Smooth muscle cell (in vitro differentiated cells): Measurements from ENCODE around the gene AHRR. TPM values are rescaled to one million over a fixed set of nuclear protein-coding genes. Genes with fewer than 3 reads are reported as not detected.
A peak's percentile ranks its signal among the peaks of the same experiment; 100 is the strongest.
"Not testable (repeated sequence)": the region's sequence is repeated elsewhere in the genome, so short reads cannot be mapped to it uniquely, and the experiment has no call there.

Experiments used
- DNase-seq: peaks from one replicate; lab custom pipeline; 2025; ENCODE audit not compliant: unreplicated experiment; lab: John Stamatoyannopoulos, UW
- H2AFZ ChIP-seq: fragments of 200-600 bp; sonication (generic); 2 replicates; pipeline ENCODE4 v1.6.0; 2016; ENCODE audit warnings: antibody characterized with exemption, low read depth, mild to moderate bottlenecking
- H3F3A ChIP-seq: fragments of 200-600 bp; sonication (generic); 2 replicates; pipeline ENCODE4 v1.6.0; 2017; ENCODE audit warnings: antibody characterized with exemption, low read depth
- H3K27ac ChIP-seq: fragments of 200-600 bp; sonication (generic); 2 replicates; pipeline ENCODE4 v1.5.1; 2016; ENCODE audit warnings: low read depth, mild to moderate bottlenecking
- H3K27me3 ChIP-seq: fragments of 200-600 bp; sonication (generic); 2 replicates; pipeline ENCODE4 v1.6.1; 2016; ENCODE audit warnings: low read depth, mild to moderate bottlenecking
- H3K36me3 ChIP-seq: fragments of 200-600 bp; sonication (generic); 2 replicates; pipeline ENCODE4 v1.5.1; 2016; ENCODE audit warnings: low read depth
- H3K4me1 ChIP-seq: fragments of 200-600 bp; sonication (generic); 2 replicates; pipeline ENCODE4 v1.5.1; 2016; ENCODE audit warnings: low read depth
- H3K4me2 ChIP-seq: fragments of 200-600 bp; sonication (generic); 2 replicates; pipeline ENCODE4 v1.6.0; 2016; ENCODE audit warnings: mild to moderate bottlenecking
- H3K4me3 ChIP-seq: fragments of 200-600 bp; sonication (generic); 2 replicates; pipeline ENCODE4 v1.5.1; 2016; ENCODE audit warnings: mild to moderate bottlenecking
- H3K79me2 ChIP-seq: fragments of 200-600 bp; sonication (generic); 2 replicates; pipeline ENCODE4 v1.6.0; 2016; ENCODE audit warnings: low read depth, mild to moderate bottlenecking
- H3K9ac ChIP-seq: fragments of 200-600 bp; sonication (generic); 2 replicates; pipeline ENCODE4 v1.6.0; 2016; ENCODE audit warnings: low read depth
- H3K9me3 ChIP-seq: fragments of 200-600 bp; sonication (generic); replicated peaks from 2 replicates; pipeline ENCODE4 v1.5.1; 2016; ENCODE audit warnings: low read depth
- H4K20me1 ChIP-seq: fragments of 200-600 bp; sonication (generic); 2 replicates; pipeline ENCODE4 v1.6.0; 2016; ENCODE audit warnings: low read depth
- WGBS: methylation state at CpG from one replicate; pipeline ENCODE4 v1.1.7; 2016; ENCODE audit warnings: low lambda C conversion rate; 5-methylcytosine and 5-hydroxymethylcytosine counted together
- polyA plus RNA-seq: library from polyadenylated mRNA; unstranded; fragments of >200 nt; fragmentation: Nextera tagmentation; extraction: Ambion mirVana; gene quantifications from 2 replicates; pipeline ENCODE4 v1.2.1, GENCODE V29; 2016
- total RNA-seq: library from RNA; depleted of rRNA; stranded (reverse); fragments of >200 nt; gene quantifications from 2 replicates; pipeline ENCODE4 v1.2.3, GENCODE V29; 2014
- TF ChIP-seq, protein P1 (sequence below): fragments of 200-600 bp; sonication (generic); IDR thresholded peaks from 2 replicates; pipeline ENCODE4 v1.5.1; 2017; ENCODE audit warnings: borderline replicate concordance, mild to moderate bottlenecking, antibody characterized with exemption; ENCODE audit not compliant: insufficient read depth, poor library complexity, severe bottlenecking

Gene AHRR
- total and polyA plus RNA-seq, 2 experiments from 2014 or later, result 14.4 to 18.2 TPM

DNA sequence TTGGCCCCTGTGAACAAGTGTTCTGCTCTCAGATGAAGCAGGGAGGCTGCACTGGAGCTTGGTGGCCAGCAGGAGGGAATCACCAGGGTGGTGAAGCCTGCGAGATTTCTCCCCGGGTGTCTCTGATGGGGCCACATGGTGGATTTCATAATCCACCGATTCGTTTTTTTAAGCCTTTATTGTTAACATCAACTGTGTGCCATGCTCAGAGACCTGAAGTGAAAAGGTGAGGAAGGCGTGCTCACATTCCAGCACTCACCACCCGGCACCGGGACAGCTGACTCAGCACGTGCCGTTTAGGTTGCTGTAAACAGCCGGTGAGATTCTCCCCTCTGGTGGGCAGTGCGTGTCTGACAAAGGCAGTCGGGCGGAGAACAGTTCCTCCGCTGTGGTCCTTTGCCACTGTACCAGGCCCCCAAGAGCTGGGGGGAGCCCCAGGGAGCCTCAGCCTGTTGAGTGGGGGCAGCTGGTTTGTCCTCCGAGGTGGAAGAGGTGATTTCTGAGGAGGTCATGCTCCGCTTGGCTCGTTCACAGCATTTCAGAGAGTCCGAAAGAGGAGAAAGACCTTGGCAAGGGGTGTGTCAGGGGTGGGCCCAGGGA is 12.7 kb upstream of the AHRR start:
- H3K27ac ChIP-seq, result no peak overlapping the region
- 86% methylated on average over 18 of the region's 18 CpGs for WGBS
- no peaks in the 10 kb centered on the region for H3K36me3 ChIP-seq
- H3F3A ChIP-seq, result no peaks in the 10 kb centered on the region
- no peak overlapping the region for H3K4me2 ChIP-seq
- TF ChIP-seq, protein P1, sequence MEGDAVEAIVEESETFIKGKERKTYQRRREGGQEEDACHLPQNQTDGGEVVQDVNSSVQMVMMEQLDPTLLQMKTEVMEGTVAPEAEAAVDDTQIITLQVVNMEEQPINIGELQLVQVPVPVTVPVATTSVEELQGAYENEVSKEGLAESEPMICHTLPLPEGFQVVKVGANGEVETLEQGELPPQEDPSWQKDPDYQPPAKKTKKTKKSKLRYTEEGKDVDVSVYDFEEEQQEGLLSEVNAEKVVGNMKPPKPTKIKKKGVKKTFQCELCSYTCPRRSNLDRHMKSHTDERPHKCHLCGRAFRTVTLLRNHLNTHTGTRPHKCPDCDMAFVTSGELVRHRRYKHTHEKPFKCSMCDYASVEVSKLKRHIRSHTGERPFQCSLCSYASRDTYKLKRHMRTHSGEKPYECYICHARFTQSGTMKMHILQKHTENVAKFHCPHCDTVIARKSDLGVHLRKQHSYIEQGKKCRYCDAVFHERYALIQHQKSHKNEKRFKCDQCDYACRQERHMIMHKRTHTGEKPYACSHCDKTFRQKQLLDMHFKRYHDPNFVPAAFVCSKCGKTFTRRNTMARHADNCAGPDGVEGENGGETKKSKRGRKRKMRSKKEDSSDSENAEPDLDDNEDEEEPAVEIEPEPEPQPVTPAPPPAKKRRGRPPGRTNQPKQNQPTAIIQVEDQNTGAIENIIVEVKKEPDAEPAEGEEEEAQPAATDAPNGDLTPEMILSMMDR, result peak; percentile 17
- DNase-seq, result no peak
- no peaks in the 10 kb centered on the region for H3K9me3 ChIP-seq
- H3K79me2 ChIP-seq, result no peaks in the 10 kb centered on the region
- no peak overlapping the region for H3K9ac ChIP-seq
- no peak overlapping the region for H2AFZ ChIP-seq
- peaks cover 91% of the 10 kb centered on the region for H4K20me1 ChIP-seq
- H3K4me3 ChIP-seq, result no peak overlapping the region
- no peaks in the 10 kb centered on the region for H3K4me1 ChIP-seq
- no peaks in the 10 kb centered on the region for H3K27me3 ChIP-seq

DNA sequence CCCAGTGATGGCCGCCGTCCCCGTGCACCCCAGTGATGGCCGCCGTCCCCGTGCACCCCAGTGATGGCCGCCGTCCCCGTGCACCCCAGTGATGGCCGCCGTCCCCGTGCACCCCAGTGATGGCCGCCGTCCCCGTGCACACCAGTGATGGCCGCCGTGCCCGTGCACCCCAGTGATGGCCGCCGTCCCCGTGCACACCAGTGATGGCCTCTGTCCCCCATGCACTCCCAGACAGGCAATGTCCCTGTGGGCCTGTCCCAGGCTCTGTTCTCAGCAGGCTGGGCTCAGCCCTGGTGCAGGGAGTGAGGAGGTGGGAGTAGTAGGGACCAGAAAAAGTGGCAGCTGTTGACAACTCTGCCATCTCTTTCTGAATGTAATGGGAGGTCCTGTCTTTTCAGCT is 11.7 kb upstream of the AHRR start:
- H3K36me3 ChIP-seq, DNase-seq: not testable (repeated sequence)

DNA sequence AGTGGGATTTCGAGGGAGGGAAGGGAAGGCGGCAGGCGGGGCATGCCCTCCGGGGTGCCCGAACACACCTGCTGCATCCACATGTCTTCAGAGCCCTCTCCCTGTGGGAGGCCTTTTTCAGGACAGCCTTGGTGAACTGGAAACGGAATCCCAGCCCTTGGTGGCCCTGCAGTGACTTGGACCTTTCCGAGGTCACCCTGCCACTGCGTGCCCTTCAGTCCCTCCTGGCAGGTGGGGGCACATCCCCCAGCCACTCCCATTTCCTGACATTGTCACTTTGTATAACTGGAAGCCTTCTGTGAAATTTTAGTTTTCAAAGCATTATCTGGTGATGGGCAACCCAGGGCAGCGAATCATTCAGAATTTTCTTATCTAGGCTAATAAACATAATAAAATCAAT is 11.0 kb upstream of the AHRR start:
- no peaks in the 10 kb centered on the region for H3K9me3 ChIP-seq
- H3K4me2 ChIP-seq, result no peak overlapping the region
- WGBS, result 94% methylated on average over 9 of the region's 9 CpGs
- peaks cover 4% of the 10 kb centered on the region for H3K36me3 ChIP-seq
- H3K9ac ChIP-seq, result no peak overlapping the region
- H3F3A ChIP-seq, result no peaks in the 10 kb centered on the region
- no peaks in the 10 kb centered on the region for H3K27me3 ChIP-seq
- no peaks in the 10 kb centered on the region for H3K4me1 ChIP-seq
- H3K79me2 ChIP-seq, result no peaks in the 10 kb centered on the region
- H2AFZ ChIP-seq, result no peak overlapping the region
- TF ChIP-seq, protein P1, result no peak
- H3K4me3 ChIP-seq, result no peak overlapping the region
- H3K27ac ChIP-seq, result no peak overlapping the region
- H4K20me1 ChIP-seq, result peaks cover 95% of the 10 kb centered on the region
- DNase-seq, result no peak

More for the DNA sequence above, 11.7 kb upstream of the AHRR start:
- not testable (repeated sequence) for H3K4me3 ChIP-seq, H3K4me1 ChIP-seq, H3K4me2 ChIP-seq, H3K79me2 ChIP-seq, H3K27me3 ChIP-seq, H3K9ac ChIP-seq, H3K9me3 ChIP-seq, H3K27ac ChIP-seq, H3F3A ChIP-seq, H2AFZ ChIP-seq
- WGBS, result 99% methylated on average over 12 of the region's 21 CpGs
- peaks cover 95% of the 10 kb centered on the region for H4K20me1 ChIP-seq

DNA sequence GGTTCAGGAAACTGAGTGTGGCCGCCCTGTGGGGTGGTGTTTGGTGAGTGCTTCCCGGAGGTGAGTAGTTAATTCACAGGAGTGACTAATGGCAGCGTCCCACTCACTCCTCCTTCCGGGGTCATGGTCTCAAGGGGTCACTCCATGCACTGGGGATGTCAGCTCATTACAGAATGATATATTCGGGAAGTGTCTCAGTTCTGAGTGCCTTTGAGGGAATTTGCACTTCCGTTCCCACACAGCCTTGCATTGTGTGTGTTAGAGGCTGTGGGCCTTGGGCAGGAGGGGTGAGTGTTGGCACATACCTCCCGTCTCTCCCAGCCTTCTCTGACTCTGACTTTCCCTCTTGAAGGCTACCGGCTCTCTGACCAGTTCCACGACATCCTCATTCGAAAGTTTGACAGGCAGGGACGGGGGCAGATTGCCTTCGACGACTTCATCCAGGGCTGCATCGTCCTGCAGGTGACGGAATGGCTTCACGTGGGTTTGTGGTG is 10.5 kb upstream of the AHRR start:
- Histone ChIP-seq H2AFZ (no peak overlapping the region), H4K20me1 (peaks cover 95% of the 10 kb centered on the region), H3K9me3 (no peaks in the 10 kb centered on the region), H3K79me2 (no peaks in the 10 kb centered on the region), H3K27me3 (no peaks in the 10 kb centered on the region), H3K36me3 (peaks cover 4% of the 10 kb centered on the region), H3K4me3 (no peak overlapping the region), H3K27ac (no peak overlapping the region), H3K4me2 (no peak overlapping the region), H3F3A (no peaks in the 10 kb centered on the region), H3K4me1 (no peaks in the 10 kb centered on the region), H3K9ac (no peak overlapping the region)
- DNase-seq, result no peak
- TF ChIP-seq, protein P1, result no peak
- WGBS, result 89% methylated on average over 16 of the region's 16 CpGs
